Suprapubic skin (tissue), 3 donors: Measurements from ENCODE around the gene RC3H2.

ENCODE experiments used
- EP300 ChIP-seq: sonication (generic); formaldehyde crosslinking; IDR thresholded peaks from one replicate; pipeline ENCODE4 v1.6.1; 2017; ENCODE audit warnings: antibody characterized with exemption
- POLR2A ChIP-seq, 2 donors: fragments of 450-650 bp; IDR thresholded peaks; one replicate each; pipeline ENCODE4 v1.6.1; 2017; ENCODE audit warnings: antibody characterized with exemption in 2 of 2, mild to moderate bottlenecking in 2 of 2, moderate library complexity in 2 of 2
- TF ChIP-seq, protein P1 (sequence below), 2 donors: fragments of 200-600 bp in 1 of 2; fragments of 450-650 bp in 1 of 2; sonication (generic) in 1 of 2; IDR thresholded peaks; one replicate each; pipeline ENCODE4 v1.5.1; 2016 to 2019; ENCODE audit warnings: antibody characterized with exemption in 2 of 2, mild to moderate bottlenecking in 1 of 2, moderate library complexity in 1 of 2

DNA sequence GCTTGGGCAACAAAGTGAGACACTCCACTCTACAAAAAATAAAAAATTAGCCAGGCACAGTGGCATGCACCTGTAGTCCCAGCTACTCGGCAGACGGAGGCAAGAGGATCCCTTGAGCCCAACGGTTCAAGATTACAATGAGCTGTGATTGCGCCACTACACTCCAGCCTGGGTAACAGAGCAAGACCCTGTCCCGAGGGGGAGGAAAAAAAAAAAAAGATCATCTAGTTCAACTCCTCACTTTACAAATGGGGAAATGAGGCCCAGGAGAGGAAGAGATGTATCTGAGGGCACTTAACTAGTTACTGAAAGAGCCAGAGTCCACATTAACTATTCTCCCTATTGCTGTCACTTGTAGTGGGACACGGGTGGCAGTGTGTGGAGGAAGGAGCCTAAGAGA is 90.6 kb downstream of the RC3H2 start:
- TF ChIP-seq POLR2A (IDR thresholded peaks at IDR 0.05): no peak
- TF ChIP-seq, protein P1, sequence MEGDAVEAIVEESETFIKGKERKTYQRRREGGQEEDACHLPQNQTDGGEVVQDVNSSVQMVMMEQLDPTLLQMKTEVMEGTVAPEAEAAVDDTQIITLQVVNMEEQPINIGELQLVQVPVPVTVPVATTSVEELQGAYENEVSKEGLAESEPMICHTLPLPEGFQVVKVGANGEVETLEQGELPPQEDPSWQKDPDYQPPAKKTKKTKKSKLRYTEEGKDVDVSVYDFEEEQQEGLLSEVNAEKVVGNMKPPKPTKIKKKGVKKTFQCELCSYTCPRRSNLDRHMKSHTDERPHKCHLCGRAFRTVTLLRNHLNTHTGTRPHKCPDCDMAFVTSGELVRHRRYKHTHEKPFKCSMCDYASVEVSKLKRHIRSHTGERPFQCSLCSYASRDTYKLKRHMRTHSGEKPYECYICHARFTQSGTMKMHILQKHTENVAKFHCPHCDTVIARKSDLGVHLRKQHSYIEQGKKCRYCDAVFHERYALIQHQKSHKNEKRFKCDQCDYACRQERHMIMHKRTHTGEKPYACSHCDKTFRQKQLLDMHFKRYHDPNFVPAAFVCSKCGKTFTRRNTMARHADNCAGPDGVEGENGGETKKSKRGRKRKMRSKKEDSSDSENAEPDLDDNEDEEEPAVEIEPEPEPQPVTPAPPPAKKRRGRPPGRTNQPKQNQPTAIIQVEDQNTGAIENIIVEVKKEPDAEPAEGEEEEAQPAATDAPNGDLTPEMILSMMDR (IDR thresholded peaks at IDR 0.05): no peak
- TF ChIP-seq EP300: no peak
